NK-92 (cell line): ENCODE data around the gene HTR2A.

ENCODE experiments used
- DNase-seq: peaks from one replicate; lab custom pipeline; 2025; ENCODE audit not compliant: unreplicated experiment; lab: John Stamatoyannopoulos, UW

The HTR2A gene

GRCh38 chr13:46871557-46871956 lies 25.3 kb downstream of the HTR2A start:
- DNase-seq: no peak

GRCh38 chr13:46868091-46868490 lies 28.8 kb downstream of the HTR2A start:
- no peak for DNase-seq

GRCh38 chr13:46866150-46866549 lies 30.7 kb downstream of the HTR2A start:
- no peak for DNase-seq

GRCh38 chr13:46864941-46865340 lies 31.9 kb downstream of the HTR2A start:
- DNase-seq: no peak

- no peak for DNase-seq
Observed at GRCh38 chr13:46861959-46862358, 34.9 kb downstream of the HTR2A start.

GRCh38 chr13:46860722-46861121 lies 36.1 kb downstream of the HTR2A start:
- DNase-seq: no peak

GRCh38 chr13:46858776-46859175 lies 38.1 kb downstream of the HTR2A start:
- no peak for DNase-seq

GRCh38 chr13:46858163-46858562 lies 38.7 kb downstream of the HTR2A start:
- no peak for DNase-seq

GRCh38 chr13:46855664-46856063 lies 41.2 kb downstream of the HTR2A start:
- DNase-seq: no peak

- DNase-seq: no peak
Observed at GRCh38 chr13:46855166-46855565, 41.7 kb downstream of the HTR2A start.

GRCh38 chr13:46852168-46852567 lies 44.7 kb downstream of the HTR2A start:
- DNase-seq: no peak

GRCh38 chr13:46850214-46850613 lies 46.6 kb downstream of the HTR2A start:
- no peak for DNase-seq

GRCh38 chr13:46846726-46847125 lies 50.1 kb downstream of the HTR2A start:
- no peak for DNase-seq

- no peak for DNase-seq
Observed at GRCh38 chr13:46845146-46845545, 51.7 kb downstream of the HTR2A start.

- DNase-seq: no peak
Observed at GRCh38 chr13:46844431-46844830, 52.4 kb downstream of the HTR2A start.

GRCh38 chr13:46839399-46839798 lies 57.5 kb downstream of the HTR2A start:
- no peak for DNase-seq

- DNase-seq: no peak
Observed at GRCh38 chr13:46834657-46835056, 62.2 kb downstream of the HTR2A start.

GRCh38 chr13:46831588-46832194 lies 65.2 kb downstream of the HTR2A start:
- DNase-seq: no peak

GRCh38 chr13:46830405-46831005 lies 66.3 kb downstream of the HTR2A start:
- DNase-seq: no peak

- DNase-seq: no peak
Observed at GRCh38 chr13:46822551-46822950, 74.3 kb downstream of the HTR2A start.

- DNase-seq: no peak
Observed at GRCh38 chr13:46817838-46818476, 78.9 kb downstream of the HTR2A start.

GRCh38 chr13:46817095-46817494 lies 79.8 kb downstream of the HTR2A start:
- no peak for DNase-seq

- DNase-seq: no peak
Observed at GRCh38 chr13:46816371-46816770, 80.5 kb downstream of the HTR2A start.
